H1 (cell line): ENCODE measurements around the gene FBXO7. TPM values are rescaled to one million over a fixed set of nuclear protein-coding genes. Genes with fewer than 3 reads are reported as not detected.

Experiments used
- CTCF ChIA-PET: fragments of 300-600 bp; sonication (Branson Sonifier 250); formaldehyde crosslinking; loops from one replicate; lab custom pipeline; 2021; ENCODE audit not compliant: partially characterized antibody; lab: Charles Lee
- POLR2A ChIA-PET: fragments of 300-600 bp; sonication (Branson Sonifier 250); formaldehyde crosslinking; loops from one replicate; lab custom pipeline; 2021; ENCODE audit warnings: inconsistent platforms; ENCODE audit not compliant: partially characterized antibody; lab: Charles Lee
- DNase-seq, 2 experiments: peaks; one replicate each; pipeline versions ENCODE4 v3.0.0 to v3.0.0-alpha.2; 2010 to 2022; ENCODE audit warnings: low spot score in 2 of 2, low read depth in 1 of 2, mixed read lengths in 1 of 2
- FAIRE-seq: peaks from 2 replicates; lab custom pipeline; 2011; peaks lifted over from hg19 to GRCh38; lab: Jason Lieb, UNC
- H2AFZ ChIP-seq: 2 replicates; pipeline ENCODE4 v1.8.1; 2012; ENCODE audit warnings: low read length, inconsistent platforms
- H2AK5ac ChIP-seq: 2 replicates; pipeline ENCODE4 v1.6.1; 2013; ENCODE audit warnings: low read depth, low read length
- H2BK120ac ChIP-seq: replicated peaks from 2 replicates; pipeline ENCODE3; 2013; ENCODE audit warnings: low read depth, low read length, inconsistent platforms
- H2BK12ac ChIP-seq: 2 replicates; pipeline ENCODE4 v1.6.1; 2013; ENCODE audit warnings: low read depth, low read length
- H2BK15ac ChIP-seq: 2 replicates; pipeline ENCODE4 v1.6.1; 2013; ENCODE audit warnings: low read length
- H2BK20ac ChIP-seq: 2 replicates; pipeline ENCODE4 v1.6.1; 2013; ENCODE audit warnings: low read length
- H2BK5ac ChIP-seq: 2 replicates; pipeline ENCODE4 v1.6.1; 2013; ENCODE audit warnings: low read depth, low read length
- H3K14ac ChIP-seq: 2 replicates; pipeline ENCODE4 v1.6.1; 2013; ENCODE audit warnings: inconsistent platforms; ENCODE audit not compliant: insufficient read length
- H3K18ac ChIP-seq: 2 replicates; pipeline ENCODE4 v1.6.1; 2013; ENCODE audit warnings: low read length; ENCODE audit errors: extremely low read depth
- H3K23ac ChIP-seq: 2 replicates; pipeline ENCODE4 v1.6.1; 2013; ENCODE audit warnings: inconsistent platforms; ENCODE audit not compliant: insufficient read length
- H3K23me2 ChIP-seq: 2 replicates; pipeline ENCODE4 v1.6.1; 2013; ENCODE audit warnings: low read depth, low read length
- H3K27ac ChIP-seq: 2 replicates; pipeline ENCODE4 v1.6.1; 2011; ENCODE audit warnings: low read depth, low read length, inconsistent platforms
- H3K27me3 ChIP-seq, 4 experiments: replicated peaks in 1 of 4; 1 replicate in 1 of 4; 2 replicates in 3 of 4; pipeline versions ENCODE4 v1.6.1 to v1.8.1; 2011 to 2013; ENCODE audit warnings: low read length in 3 of 4, mild to moderate bottlenecking in 3 of 4, inconsistent platforms in 2 of 4, mixed read lengths in 2 of 4, moderate library complexity in 1 of 4; ENCODE audit not compliant: control insufficient read depth in 3 of 4, insufficient read depth in 3 of 4; ENCODE audit errors: extremely low read depth in 1 of 4
- H3K36me3 ChIP-seq, 4 experiments: 2 replicates each; pipeline versions ENCODE4 v1.6.1 to v1.8.1; 2011 to 2013; ENCODE audit warnings: mild to moderate bottlenecking in 4 of 4, low read length in 3 of 4, moderate library complexity in 2 of 4, control low read depth in 1 of 4, inconsistent platforms in 1 of 4; ENCODE audit not compliant: insufficient read depth in 4 of 4, control insufficient read depth in 2 of 4
- H3K4ac ChIP-seq: replicated peaks from 2 replicates; pipeline ENCODE3; 2013; ENCODE audit warnings: low read length, low read depth, mixed read lengths, inconsistent platforms; ENCODE audit not compliant: insufficient read length
- H3K4me1 ChIP-seq, 4 experiments: replicated peaks in 1 of 4; 1 replicate in 1 of 4; 2 replicates in 3 of 4; pipeline versions ENCODE4 v1.6.1 to v1.8.1; 2011 to 2013; ENCODE audit warnings: low read length in 3 of 4, inconsistent platforms in 2 of 4, mixed read lengths in 1 of 4; ENCODE audit not compliant: insufficient read depth in 4 of 4, control insufficient read depth in 3 of 4
- H3K4me2 ChIP-seq, 2 experiments: 2 replicates each; pipeline versions ENCODE4 v1.6.1 to v1.8.1; 2011 to 2013; ENCODE audit warnings: low read depth in 2 of 2, low read length in 2 of 2, control low read depth in 1 of 2, inconsistent platforms in 1 of 2, mild to moderate bottlenecking in 1 of 2; ENCODE audit not compliant: insufficient read depth in 1 of 2
- H3K4me3 ChIP-seq, 4 experiments: fragments of 200-600, 300-600 bp in 1 of 4; sonication (generic), shearing (Covaris generic), sonication (Bioruptor Twin) in 1 of 4; 2 replicates each; pipeline versions ENCODE4 v1.5.1 to v1.8.1; 2011 to 2016; ENCODE audit warnings: low read length in 4 of 4, low read depth in 3 of 4, control low read depth in 2 of 4, inconsistent platforms in 2 of 4, mild to moderate bottlenecking in 2 of 4, mixed read lengths in 1 of 4, moderate library complexity in 1 of 4; ENCODE audit not compliant: insufficient read depth in 2 of 4; ENCODE audit errors: extremely low read depth in 1 of 4
- H3K56ac ChIP-seq: replicated peaks from 2 replicates; pipeline ENCODE3; 2013; ENCODE audit warnings: low read depth, mild to moderate bottlenecking, mixed read lengths, low read length, inconsistent platforms; ENCODE audit not compliant: insufficient read length
- H3K79me1 ChIP-seq: 2 replicates; pipeline ENCODE4 v1.6.1; 2013; ENCODE audit warnings: low read depth, low read length, control low read depth
- H3K79me2 ChIP-seq, 2 experiments: 2 replicates each; pipeline versions ENCODE4 v1.6.1 to v1.8.1; 2012 to 2013; ENCODE audit warnings: low read length in 2 of 2, mild to moderate bottlenecking in 2 of 2, inconsistent platforms in 1 of 2; ENCODE audit not compliant: insufficient read depth in 2 of 2, control insufficient read depth in 1 of 2
- H3K9ac ChIP-seq, 4 experiments: replicated peaks in 1 of 4; 1 replicate in 1 of 4; 2 replicates in 3 of 4; pipeline versions ENCODE4 v1.6.1 to v1.8.1; 2011 to 2013; ENCODE audit warnings: low read depth in 3 of 4, low read length in 3 of 4, control low read depth in 2 of 4, mild to moderate bottlenecking in 2 of 4, moderate library complexity in 2 of 4, inconsistent platforms in 1 of 4; ENCODE audit errors: extremely low read depth in 1 of 4
- H3K9me3 ChIP-seq, 2 experiments: 2 replicates each; pipeline versions ENCODE4 v1.6.1 to v1.8.1; 2012 to 2013; ENCODE audit warnings: mild to moderate bottlenecking in 2 of 2, moderate library complexity in 2 of 2, control low read depth in 1 of 2, inconsistent platforms in 1 of 2, low read depth in 1 of 2, low read length in 1 of 2, mixed read lengths in 1 of 2; ENCODE audit not compliant: insufficient read depth in 2 of 2
- H4K20me1 ChIP-seq, 2 experiments: replicated peaks in 1 of 2; 2 replicates each; pipeline versions ENCODE3 to v1.8.1; 2011 to 2013; ENCODE audit warnings: inconsistent platforms in 2 of 2, low read length in 2 of 2, mild to moderate bottlenecking in 1 of 2; ENCODE audit not compliant: insufficient read depth in 2 of 2, control insufficient read depth in 1 of 2
- H4K5ac ChIP-seq: 2 replicates; pipeline ENCODE4 v1.6.1; 2013; ENCODE audit warnings: low read length, low read depth, mixed read lengths, inconsistent platforms; ENCODE audit not compliant: insufficient read length
- H4K8ac ChIP-seq: 2 replicates; pipeline ENCODE4 v1.8.0; 2013; ENCODE audit warnings: mild to moderate bottlenecking, moderate library complexity, low read length, inconsistent platforms; ENCODE audit not compliant: insufficient read depth; ENCODE audit errors: extremely low read depth
- H4K91ac ChIP-seq: replicated peaks from 2 replicates; pipeline ENCODE3; 2013; ENCODE audit warnings: low read length, mixed read lengths, inconsistent platforms; ENCODE audit not compliant: insufficient read length
- CBX8 ChIP-seq: fragments of 300-800, 300-1000 bp; sonication (generic); IDR thresholded peaks from 2 replicates; pipeline ENCODE4 v1.7.1; 2016; ENCODE audit warnings: low read depth, low read length, borderline replicate concordance
- CHD2 ChIP-seq: IDR thresholded peaks from 2 replicates; pipeline ENCODE4 v1.6.1; 2012; ENCODE audit warnings: low read length, improper control_type of control experiment
- EGR1 ChIP-seq: IDR thresholded peaks from 2 replicates; pipeline ENCODE4 v1.6.1; 2011; ENCODE audit warnings: low read depth, low read length, borderline replicate concordance
- KDM1A ChIP-seq: fragments of 200-600, 300-600 bp; sonication (generic); IDR thresholded peaks from 2 replicates; pipeline ENCODE4 v1.7.1; 2016; ENCODE audit warnings: mild to moderate bottlenecking, low read length, borderline replicate concordance
- KDM4A ChIP-seq: IDR thresholded peaks from one replicate; pipeline ENCODE4 v1.7.1; 2012; ENCODE audit warnings: low read depth, mild to moderate bottlenecking, moderate library complexity, low read length, inconsistent platforms; ENCODE audit not compliant: severe bottlenecking
- NANOG ChIP-seq: IDR thresholded peaks from 2 replicates; pipeline ENCODE4 v1.6.1; 2011; ENCODE audit warnings: low read length, low read depth, mild to moderate bottlenecking, inconsistent platforms; ENCODE audit not compliant: insufficient read depth, poor library complexity, severe bottlenecking
- NRF1 ChIP-seq: IDR thresholded peaks from 2 replicates; pipeline ENCODE4 v1.6.1; 2011; ENCODE audit warnings: mild to moderate bottlenecking, low read depth, low read length, improper control_type of control experiment
- PHF8 ChIP-seq: fragments of 200-600 bp; sonication (generic); conservative IDR thresholded peaks from 2 replicates; pipeline ENCODE4 v1.7.1; 2012; ENCODE audit warnings: low read depth, mild to moderate bottlenecking, inconsistent platforms, low read length, moderate library complexity
- SIRT6 ChIP-seq: IDR thresholded peaks from one replicate; pipeline ENCODE4 v1.7.1; 2012; ENCODE audit warnings: low read length, inconsistent platforms
- SIX5 ChIP-seq: IDR thresholded peaks from 2 replicates; pipeline ENCODE4 v1.6.1; 2011; ENCODE audit warnings: mild to moderate bottlenecking, low read depth, low read length
- SP1 ChIP-seq: IDR thresholded peaks from 2 replicates; pipeline ENCODE4 v1.6.1; 2011; ENCODE audit warnings: low read depth, low read length
- TEAD4 ChIP-seq: IDR thresholded peaks from 2 replicates; pipeline ENCODE4 v1.6.1; 2012; ENCODE audit warnings: low read depth, low read length, inconsistent platforms, mixed read lengths
- WGBS, 2 experiments: shearing (Covaris generic) in 1 of 2; methylation state at CpG; one replicate each; pipeline versions ENCODE4 v1.1.6 to v1.1.7; 2013 to 2015; ENCODE audit warnings: low lambda C conversion rate in 2 of 2, mixed read lengths in 2 of 2, inconsistent platforms in 1 of 2, low coverage in 1 of 2, missing lambda C conversion rate in 1 of 2; ENCODE audit not compliant: insufficient replicate concordance in 2 of 2, insufficient coverage in 1 of 2, insufficient read length in 1 of 2; ENCODE audit errors: extremely low coverage in 1 of 2, missing lambda C conversion rate in 1 of 2; 5-methylcytosine and 5-hydroxymethylcytosine counted together
- polyA plus RNA-seq, 7 experiments: library from polyadenylated mRNA; depleted of rRNA in 3 of 7; stranded (reverse) in 5 of 7; unstranded in 2 of 7; fragments of >200 nt in 5 of 7; fragments of 200-250 nt in 2 of 7; gene quantifications; 1 replicate in 5 of 7; 2 replicates in 1 of 7; 4 replicates in 1 of 7; pipeline versions ENCODE4 v1.2.1 to v1.2.3, GENCODE V29; 2011 to 2013; ENCODE audit warnings: missing spikeins in 2 of 7, mixed read lengths in 2 of 7
- total RNA-seq: library from RNA; stranded (reverse); fragmentation: NEBNext Ultra II Directional; extraction: Animal tissue kit (Norgen Biotek cat#: 25700); gene quantifications from 2 replicates; pipeline ENCODE4 v1.2.1, GENCODE V29; 2021
- TF ChIP-seq, protein P1 (sequence below): IDR thresholded peaks from 2 replicates; pipeline ENCODE4 v1.6.1; 2011; ENCODE audit warnings: low read depth, mild to moderate bottlenecking, low read length; ENCODE audit not compliant: insufficient read depth
- TF ChIP-seq, protein P2 (sequence below): IDR thresholded peaks from 2 replicates; pipeline ENCODE4 v1.6.1; 2011; ENCODE audit warnings: low read length, improper control_type of control experiment

Gene FBXO7
- total and polyA plus RNA-seq, 2 of the 8 experiments (the other 6 are each of a cell fraction or from before 2014, with no cell fraction given): 62.7 to 76.1 TPM

DNA sequence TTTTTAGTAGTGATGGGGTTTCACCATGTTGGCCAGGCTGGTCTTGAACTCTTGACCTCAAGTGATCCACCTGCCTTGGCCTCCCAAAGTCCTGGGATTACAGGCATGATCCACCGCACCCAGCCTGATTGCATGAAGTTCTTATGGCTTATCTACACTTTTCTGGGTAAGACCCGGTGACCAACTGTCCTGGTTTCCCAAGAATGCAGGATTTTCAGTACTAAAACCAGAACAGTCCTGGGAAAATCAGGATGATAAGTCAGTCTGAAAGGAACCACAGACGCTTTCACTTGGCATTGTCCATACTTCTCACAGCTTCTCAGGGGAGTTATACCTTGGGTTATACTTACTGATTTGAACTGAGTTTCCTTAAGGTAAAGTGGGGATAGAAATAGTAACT, 8.9 kb upstream of the FBXO7 start:
- Histone ChIP-seq H3K23ac (no peak overlapping the region), H4K91ac (no peak overlapping the region), H2BK12ac (no peak overlapping the region), H2AK5ac (no peak overlapping the region), H3K27ac (no peak overlapping the region), H3K4me2 (no peak overlapping the region), H4K20me1 (no peaks in the 10 kb centered on the region), H3K4ac (no peak overlapping the region), H2BK15ac (no peak overlapping the region), H3K36me3 (no peaks in the 10 kb centered on the region), H3K79me2 (no peaks in the 10 kb centered on the region), H3K9me3 (no peaks in the 10 kb centered on the region), H2BK20ac (no peak overlapping the region), H3K4me1 (no peaks in the 10 kb centered on the region), H4K8ac (no peak overlapping the region), H2BK120ac (no peak overlapping the region), H3K9ac (no peak overlapping the region), H3K18ac (no peak overlapping the region), H2AFZ (no peak overlapping the region), H3K23me2 (no peaks in the 10 kb centered on the region), H3K4me3 (no peak overlapping the region), H3K56ac (no peak overlapping the region), H3K14ac (no peak overlapping the region), H3K27me3 (peaks cover 3 to 32% (median 11%) of the 10 kb centered on the region in 4 experiments; a peak in 6 of 7 replicates), H3K79me1 (no peaks in the 10 kb centered on the region), H4K5ac (no peak overlapping the region), H2BK5ac (no peak overlapping the region)
- CTCF ChIA-PET: interaction anchor here (0.8 kb wide), 1 partner anchor 86 kb away, joined by 4 read pairs; no protein-coding TSS in a partner anchor
- POLR2A ChIA-PET: no interaction called here
- DNase-seq (no peak), FAIRE-seq (no peak)
- WGBS, 2 experiments: 94% methylated on average over 3 of the region's 3 CpGs; no CpG with 5 or more reads in 1 of the 2 experiments
- TF ChIP-seq SP1 (no peak), EGR1 (no peak), CHD2 (no peak), SIX5 (no peak), SIRT6 (no peak), KDM4A (no peak), TEAD4 (no peak), CBX8 (no peak), KDM1A (no peak), PHF8 (no peak), NRF1 (no peak), NANOG (no peak)
- TF ChIP-seq, protein P1, sequence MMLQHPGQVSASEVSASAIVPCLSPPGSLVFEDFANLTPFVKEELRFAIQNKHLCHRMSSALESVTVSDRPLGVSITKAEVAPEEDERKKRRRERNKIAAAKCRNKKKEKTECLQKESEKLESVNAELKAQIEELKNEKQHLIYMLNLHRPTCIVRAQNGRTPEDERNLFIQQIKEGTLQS: no peak
- TF ChIP-seq, protein P2, sequence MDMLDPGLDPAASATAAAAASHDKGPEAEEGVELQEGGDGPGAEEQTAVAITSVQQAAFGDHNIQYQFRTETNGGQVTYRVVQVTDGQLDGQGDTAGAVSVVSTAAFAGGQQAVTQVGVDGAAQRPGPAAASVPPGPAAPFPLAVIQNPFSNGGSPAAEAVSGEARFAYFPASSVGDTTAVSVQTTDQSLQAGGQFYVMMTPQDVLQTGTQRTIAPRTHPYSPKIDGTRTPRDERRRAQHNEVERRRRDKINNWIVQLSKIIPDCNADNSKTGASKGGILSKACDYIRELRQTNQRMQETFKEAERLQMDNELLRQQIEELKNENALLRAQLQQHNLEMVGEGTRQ: no peak
